GM21786 (cell line): Measurements from ENCODE around the gene RIMS1.

Experiments used
- ATAC-seq: cut with Tn5 transposase; IDR thresholded peaks from one replicate; pipeline ENCODE4 v1.9.1; 2021; ENCODE audit not compliant: unreplicated experiment

The RIMS1 gene

DNA sequence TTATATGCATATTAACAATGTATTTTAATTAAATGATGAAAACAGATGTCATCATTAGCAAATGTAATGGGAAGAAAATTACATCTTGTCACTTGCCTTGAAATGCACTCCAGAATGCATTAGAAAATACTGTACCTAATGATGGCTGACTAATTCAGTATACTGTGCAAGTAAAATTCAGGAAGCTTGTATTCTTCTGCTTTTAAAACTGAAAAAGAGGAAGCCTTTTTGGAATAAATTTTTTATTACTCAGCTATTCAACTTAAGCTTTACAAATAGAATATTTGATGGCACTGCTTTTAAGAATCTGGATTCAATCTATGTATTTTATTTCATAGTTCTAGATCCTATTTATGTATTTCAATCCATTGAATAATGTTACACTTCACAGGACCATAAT lies 195.5 kb downstream of the RIMS1 start:
- no peak for ATAC-seq

DNA sequence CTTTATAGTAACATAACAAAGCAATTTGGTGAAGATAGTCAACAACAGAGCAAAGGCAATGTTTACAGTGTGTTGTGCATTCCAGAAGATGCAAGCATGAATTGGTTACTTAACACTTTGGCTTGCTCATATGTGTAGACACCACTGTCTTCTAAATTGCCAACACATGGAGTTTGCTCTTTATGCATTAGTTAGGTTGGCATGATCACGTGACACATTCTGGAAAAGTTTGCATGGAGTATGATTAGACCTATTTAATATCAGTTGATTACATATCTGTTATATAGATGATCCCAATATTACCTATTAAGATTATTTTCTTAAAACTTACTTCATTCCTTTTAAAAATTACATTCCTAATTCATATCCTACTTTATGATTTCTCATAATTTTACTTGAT lies 197.6 kb downstream of the RIMS1 start:
- ATAC-seq = no peak

- no peak for ATAC-seq
Measured at GRCh38 chr6:72084992-72085569, 198.7 kb downstream of the RIMS1 start.

DNA sequence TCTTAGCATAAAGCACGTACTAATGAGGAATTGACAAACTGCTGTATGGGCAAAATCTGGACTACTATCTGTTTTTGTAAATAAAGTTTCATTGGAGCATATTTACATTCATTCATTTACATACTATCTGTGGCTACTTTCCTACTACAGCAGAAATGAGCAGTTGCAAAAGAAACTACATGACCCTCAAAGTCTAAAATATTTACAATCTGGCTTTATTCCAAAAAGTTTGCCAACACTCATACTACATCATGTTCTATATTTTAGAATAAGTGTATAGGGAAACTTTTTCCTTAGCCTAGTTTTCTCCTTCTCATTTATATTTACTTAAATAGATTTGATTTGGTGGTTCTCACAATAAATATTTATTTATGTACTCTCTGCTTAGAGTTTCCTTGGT lies 208.2 kb downstream of the RIMS1 start:
- no peak for ATAC-seq

- ATAC-seq = no peak
Measured at GRCh38 chr6:72102561-72102960, 216.2 kb downstream of the RIMS1 start.

GRCh38 chr6:72111611-72112010 lies 225.3 kb downstream of the RIMS1 start:
- no peak for ATAC-seq

DNA sequence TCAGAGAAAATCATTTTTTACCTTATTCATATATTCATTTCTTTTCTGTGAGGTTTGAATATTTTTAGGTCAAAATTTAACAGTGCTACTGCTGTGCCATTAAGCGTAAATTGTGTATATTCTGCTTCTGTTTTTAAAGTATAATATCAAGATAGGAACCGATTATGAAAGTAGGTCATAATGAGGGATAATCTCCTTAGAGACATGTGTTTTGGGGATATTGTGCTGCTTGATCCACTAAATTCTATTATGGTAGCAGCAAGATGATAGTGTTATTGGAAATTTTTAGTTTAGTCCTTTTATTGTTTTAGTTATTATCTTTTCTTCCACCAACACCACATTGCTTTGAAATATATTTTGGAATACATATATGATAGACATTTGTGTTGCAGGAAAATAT lies 244.0 kb downstream of the RIMS1 start:
- no peak for ATAC-seq

- ATAC-seq = no peak
Measured at GRCh38 chr6:72132427-72132826, 246.1 kb downstream of the RIMS1 start.

DNA sequence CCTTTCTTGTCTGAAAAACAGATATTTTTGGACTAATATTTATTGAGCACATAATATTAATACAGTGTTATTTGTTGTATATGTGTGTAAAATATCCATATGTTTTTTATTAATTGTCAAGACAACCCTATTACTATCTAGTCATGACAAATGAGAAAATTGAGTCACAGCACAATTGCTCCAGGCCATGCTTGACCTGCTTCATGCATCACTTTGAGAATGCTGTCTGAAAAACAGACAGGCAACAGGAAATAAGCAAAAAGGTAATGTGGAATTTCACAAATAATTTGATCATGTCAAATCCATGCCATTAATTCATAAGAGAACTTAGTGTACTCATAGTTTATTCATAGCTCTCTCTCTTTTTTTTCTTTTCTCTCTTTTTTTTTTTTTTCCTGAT lies 246.5 kb downstream of the RIMS1 start:
- no peak for ATAC-seq

GRCh38 chr6:72133324-72133723 lies 247.0 kb downstream of the RIMS1 start:
- ATAC-seq = no peak

GRCh38 chr6:72140795-72141194 lies 254.4 kb downstream of the RIMS1 start:
- ATAC-seq = no peak

DNA sequence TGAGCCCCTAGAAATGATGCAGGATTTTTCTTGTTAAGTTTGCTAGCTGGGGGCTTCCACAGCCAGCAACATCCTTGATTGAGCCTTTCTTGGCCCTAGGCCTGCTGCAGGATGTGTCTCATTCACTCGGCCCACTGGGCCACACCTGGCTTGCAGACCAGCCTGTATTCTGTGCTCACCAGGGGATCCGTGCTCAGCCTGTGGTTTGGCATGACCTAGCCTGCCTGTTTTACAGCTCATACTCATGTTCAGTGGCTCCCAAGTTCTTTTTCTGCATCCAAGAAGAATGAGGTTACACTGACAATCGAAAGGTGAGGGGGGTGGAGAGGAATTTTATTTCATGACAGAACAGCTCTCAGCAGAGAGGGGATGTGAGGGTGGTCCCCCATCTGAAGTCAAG lies 263.4 kb downstream of the RIMS1 start:
- no peak for ATAC-seq

- ATAC-seq = no peak
Measured at GRCh38 chr6:72151742-72152141, 265.4 kb downstream of the RIMS1 start.

GRCh38 chr6:72175916-72176315 lies 289.6 kb downstream of the RIMS1 start:
- ATAC-seq = no peak

- ATAC-seq = no peak
Measured at GRCh38 chr6:72182337-72183246, 296.2 kb downstream of the RIMS1 start.

DNA sequence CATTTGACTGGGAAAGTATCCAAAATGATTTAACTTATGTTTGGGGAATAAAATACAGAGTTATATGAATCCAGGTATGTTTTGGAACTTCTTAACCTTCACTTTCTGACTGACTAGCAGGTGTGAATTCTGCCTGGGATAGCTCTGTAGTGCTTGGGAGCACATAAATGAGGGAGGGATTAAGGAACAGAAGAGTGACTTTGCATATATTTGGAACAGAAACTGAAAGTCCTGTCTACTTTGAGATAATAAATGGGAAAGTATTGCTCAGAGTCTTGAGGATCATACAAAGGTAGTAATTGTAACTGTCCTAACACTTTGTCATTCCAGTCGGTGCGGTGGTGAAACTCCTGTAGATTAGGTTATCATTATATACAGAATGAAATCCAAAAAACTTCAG lies 317.6 kb downstream of the RIMS1 start:
- no peak for ATAC-seq

GRCh38 chr6:72205500-72205899 lies 319.1 kb downstream of the RIMS1 start:
- ATAC-seq = no peak

GRCh38 chr6:72206606-72207005 lies 320.3 kb downstream of the RIMS1 start:
- no peak for ATAC-seq

DNA sequence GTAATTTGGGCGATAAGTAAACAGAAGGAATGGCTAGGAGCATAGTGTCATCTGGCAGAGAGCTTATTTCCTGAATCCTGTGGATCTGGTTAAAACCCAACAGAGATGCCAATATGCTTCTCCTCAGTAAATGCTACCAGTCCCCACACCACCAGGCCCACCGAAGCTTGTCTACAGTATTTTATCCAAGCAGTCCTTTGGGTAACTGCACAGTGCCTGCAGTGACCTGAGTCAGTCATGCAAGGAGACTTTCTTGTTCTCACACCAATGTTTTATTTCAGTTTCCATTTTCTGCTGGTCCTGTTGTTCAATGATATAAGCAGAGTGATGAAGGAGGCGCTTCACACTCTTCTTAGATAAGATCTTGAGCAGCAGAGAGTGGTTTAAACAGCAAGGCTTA lies 326.3 kb downstream of the RIMS1 start:
- ATAC-seq = peak; percentile 41

GRCh38 chr6:72213654-72214053 lies 327.3 kb downstream of the RIMS1 start:
- ATAC-seq = no peak

- ATAC-seq = no peak
Measured at GRCh38 chr6:72216222-72217068, 330.1 kb downstream of the RIMS1 start.

- no peak for ATAC-seq
Measured at GRCh38 chr6:72217626-72218025, 331.3 kb downstream of the RIMS1 start.
